GM12865 (cell line): ENCODE data around the gene ZDHHC9.
"Not testable (repeated sequence)": the region's sequence is repeated elsewhere in the genome, so short reads cannot be mapped to it uniquely, and the experiment has no call there.

ENCODE experiments used
- DNase-seq: peaks from one replicate; pipeline ENCODE4 v3.0.0; 2010; ENCODE audit warnings: low read depth
- H3K4me3 ChIP-seq: 2 replicates; pipeline ENCODE4 v1.5.1; 2011; ENCODE audit warnings: mild to moderate bottlenecking, low read depth, low read length, control low read depth
- TF ChIP-seq, protein P1 (sequence below): IDR thresholded peaks from 2 replicates; pipeline ENCODE4 v1.5.1; 2011; ENCODE audit warnings: low read length, control low read depth, low read depth, inconsistent platforms; ENCODE audit not compliant: insufficient read depth; ENCODE audit errors: missing control alignments

ZDHHC9 gene

DNA sequence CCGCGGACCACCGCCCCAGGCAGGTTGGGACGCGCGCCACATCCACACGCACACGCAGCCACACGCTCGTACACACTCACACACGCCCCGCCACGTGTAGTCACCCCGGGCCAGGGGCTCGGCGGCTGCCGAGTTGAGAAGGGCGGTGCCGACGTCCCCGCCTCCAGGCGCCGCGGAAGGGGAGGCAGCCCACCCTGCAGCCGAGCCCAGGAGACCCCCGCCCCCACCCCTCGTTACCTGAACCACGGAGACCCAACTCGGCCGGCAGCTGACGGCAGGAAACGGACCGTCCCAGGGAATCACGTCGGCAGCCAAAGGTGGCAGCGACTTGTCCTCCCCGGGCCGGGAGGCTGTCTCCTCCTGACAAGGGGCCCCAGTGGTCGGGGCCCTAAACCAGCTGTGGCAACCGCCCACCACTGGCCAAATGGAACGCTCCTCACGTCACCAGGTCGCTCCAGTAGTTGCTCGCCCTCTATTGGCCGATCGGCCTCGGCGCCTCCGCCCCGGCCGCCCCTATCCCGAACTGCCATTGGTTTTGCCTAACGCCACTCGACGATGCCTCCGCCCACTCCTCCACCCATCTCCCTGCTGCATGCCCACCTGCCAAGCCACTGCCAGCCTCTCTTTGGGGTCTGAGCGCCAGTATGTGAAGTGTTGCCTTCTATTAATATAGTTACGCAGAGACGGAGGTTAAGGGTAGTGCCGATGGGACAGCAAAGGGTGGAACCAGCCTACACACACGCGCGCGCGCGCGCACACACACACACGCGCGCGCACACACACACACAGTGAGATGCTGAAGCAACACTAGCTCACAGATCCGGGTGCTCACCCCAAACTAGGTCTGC, at the start of gene ZDHHC9:
ZDHHC9 (minus strand) TSS at position 428 of the 848 bp plus-strand sequence. CDS start 1,941 bp downstream, outside the sequence.
- peak within 1 kb of the TSS; percentile 83 for H3K4me3 ChIP-seq
- TF ChIP-seq, protein P1, sequence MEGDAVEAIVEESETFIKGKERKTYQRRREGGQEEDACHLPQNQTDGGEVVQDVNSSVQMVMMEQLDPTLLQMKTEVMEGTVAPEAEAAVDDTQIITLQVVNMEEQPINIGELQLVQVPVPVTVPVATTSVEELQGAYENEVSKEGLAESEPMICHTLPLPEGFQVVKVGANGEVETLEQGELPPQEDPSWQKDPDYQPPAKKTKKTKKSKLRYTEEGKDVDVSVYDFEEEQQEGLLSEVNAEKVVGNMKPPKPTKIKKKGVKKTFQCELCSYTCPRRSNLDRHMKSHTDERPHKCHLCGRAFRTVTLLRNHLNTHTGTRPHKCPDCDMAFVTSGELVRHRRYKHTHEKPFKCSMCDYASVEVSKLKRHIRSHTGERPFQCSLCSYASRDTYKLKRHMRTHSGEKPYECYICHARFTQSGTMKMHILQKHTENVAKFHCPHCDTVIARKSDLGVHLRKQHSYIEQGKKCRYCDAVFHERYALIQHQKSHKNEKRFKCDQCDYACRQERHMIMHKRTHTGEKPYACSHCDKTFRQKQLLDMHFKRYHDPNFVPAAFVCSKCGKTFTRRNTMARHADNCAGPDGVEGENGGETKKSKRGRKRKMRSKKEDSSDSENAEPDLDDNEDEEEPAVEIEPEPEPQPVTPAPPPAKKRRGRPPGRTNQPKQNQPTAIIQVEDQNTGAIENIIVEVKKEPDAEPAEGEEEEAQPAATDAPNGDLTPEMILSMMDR = no peak

DNA sequence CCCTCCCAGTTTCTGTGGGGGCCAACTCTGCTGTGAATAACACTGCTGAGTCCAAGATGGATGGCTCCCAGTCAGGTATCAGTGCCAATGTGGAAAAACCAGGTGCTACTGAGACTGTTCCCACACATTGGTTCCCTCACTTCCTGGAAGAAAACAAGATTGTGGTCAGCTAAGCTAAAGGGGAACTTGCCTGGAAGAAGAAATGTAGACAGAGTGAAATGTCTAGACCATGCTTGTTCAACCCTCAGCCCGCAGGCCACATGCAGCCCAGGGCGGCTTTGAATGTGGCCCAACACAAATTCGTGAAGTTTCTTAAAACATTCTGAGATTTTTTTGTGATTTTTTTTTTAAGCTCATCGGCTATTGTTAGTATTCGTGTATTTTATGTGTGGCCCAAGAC, 33.7 kb upstream of the ZDHHC9 start:
- TF ChIP-seq, protein P1 = no peak
- no peak for DNase-seq
- no peak overlapping the region for H3K4me3 ChIP-seq

More for the DNA sequence above, at the start of gene ZDHHC9:
- peak; percentile 91 for DNase-seq

DNA sequence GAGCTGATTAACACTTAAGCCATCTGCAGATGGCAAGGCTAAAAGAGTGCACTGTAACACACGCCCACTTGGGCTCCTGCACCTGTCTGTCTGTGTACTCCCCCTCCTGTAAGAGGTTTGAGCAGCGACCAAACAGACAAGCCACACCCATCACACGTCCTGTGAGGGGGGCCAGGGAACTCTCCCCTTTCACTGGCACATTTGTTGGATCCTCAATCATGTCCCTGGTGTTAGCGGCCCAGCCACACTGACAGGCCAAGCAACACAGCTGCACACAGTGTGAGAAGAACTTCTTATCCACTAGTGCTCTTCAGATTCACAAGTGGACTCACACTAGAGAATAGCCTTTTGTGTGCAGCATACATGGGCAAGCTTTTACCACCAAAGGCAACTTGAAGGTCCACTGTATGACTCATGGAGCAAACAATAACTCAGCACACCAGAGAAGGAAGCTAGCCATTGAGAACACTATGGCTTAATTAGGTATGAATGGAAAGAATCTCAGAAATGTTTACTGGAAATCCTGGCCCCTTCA, 33.2 kb upstream of the ZDHHC9 start:
- H3K4me3 ChIP-seq = no peak overlapping the region
- DNase-seq = no peak
- TF ChIP-seq, protein P1 = no peak

DNA sequence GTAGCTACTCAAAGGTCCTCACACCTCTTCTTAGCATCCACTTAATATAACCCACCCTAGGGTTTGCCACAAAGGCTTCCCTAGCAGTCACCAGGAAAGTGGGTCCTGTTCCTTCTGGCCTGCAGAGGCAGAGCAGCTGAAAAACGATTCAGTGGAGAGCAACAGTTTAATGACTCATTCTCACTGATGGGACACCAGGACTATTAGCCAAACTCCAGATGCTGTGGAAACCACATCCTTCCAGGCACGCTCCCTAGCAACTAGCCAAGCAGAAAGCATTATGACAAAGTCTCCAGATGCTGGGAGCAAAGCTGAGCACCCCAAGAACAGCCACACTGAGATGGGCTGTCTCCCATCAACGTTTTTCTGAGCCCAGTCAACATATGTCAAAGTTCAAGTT, 32.0 kb upstream of the ZDHHC9 start:
- TF ChIP-seq, protein P1 = no peak
- DNase-seq = no peak
- no peak overlapping the region for H3K4me3 ChIP-seq

DNA sequence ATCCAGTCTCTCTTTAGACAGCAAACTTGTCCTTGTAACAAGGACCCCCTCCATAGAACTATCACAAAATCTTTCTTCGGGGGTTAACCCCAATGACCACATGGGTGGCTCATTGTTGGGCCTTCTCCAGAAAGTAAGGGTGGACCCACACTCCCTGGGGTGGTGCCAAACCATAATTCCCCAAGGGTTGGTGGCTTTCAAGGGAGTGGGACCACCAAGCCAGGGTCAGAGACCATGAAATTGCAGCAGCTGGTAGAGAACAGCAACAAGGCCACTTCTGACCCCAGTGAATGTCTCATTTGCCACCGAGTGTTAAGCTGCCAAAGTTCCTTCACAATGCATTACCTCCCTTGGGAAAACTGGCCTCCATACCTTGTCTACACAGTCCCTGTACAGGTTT, 28.8 kb upstream of the ZDHHC9 start:
- no peak for DNase-seq
- no peak overlapping the region for H3K4me3 ChIP-seq
- TF ChIP-seq, protein P1 = no peak

DNA sequence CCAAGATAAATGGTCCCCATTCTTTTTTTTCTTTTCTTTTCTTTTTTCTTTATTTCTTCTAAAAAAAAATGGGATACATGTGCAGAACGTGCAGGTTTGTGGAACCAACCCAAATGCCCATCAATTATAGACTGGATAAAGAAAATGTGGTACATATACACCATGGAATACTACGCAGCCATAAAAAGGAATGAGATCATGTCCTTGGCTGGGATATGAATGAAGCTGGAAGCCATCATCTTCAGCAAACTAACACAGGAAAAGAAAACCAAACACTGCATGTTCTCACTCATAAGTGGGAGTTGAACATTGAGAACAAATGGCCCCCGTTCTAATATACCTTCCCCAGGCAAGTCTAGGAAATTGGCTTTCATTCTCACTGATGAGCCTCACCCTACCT, 22.6 kb upstream of the ZDHHC9 start:
- not testable (repeated sequence) for DNase-seq

DNA sequence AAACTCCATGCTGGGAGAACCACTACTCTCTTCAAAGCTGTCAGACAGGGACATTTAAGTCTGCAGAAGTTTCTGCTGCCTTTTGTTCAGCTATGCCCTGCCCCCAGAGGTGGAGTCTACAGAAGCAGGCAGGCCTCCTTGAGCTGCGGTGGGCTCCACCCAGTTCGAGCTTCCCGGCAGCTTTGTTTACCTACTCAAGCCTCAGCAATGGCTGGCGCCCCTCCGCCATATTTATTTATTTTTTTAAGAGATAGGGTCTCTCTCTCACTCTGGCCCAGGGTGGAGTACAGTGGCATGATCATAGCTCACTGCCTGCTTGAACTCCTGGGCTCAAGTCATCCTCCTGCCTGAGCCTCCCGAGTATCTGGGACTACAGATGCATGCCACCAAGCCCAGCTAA, 15.4 kb upstream of the ZDHHC9 start:
- DNase-seq, H3K4me3 ChIP-seq: not testable (repeated sequence)

More for the DNA sequence above, 22.6 kb upstream of the ZDHHC9 start:
- H3K4me3 ChIP-seq = not testable (repeated sequence)

DNA sequence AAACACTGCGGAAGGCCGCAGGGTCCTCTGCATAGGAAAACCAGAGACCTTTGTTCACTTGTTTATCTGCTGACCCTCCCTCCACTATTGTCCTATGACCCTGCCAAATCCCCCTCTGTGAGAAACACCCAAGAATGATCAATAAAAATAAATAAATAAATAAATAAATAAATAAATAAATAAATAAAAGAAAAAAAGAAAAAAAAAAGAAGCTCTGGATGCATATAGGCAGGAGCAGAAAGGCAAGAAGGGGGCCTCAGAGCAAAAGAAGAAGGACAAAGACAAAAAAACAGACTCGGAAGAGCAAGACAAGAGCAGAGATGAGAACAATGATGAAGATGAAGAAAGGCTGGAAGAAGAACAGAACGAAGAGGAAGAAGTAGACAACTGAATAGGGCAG, 8.1 kb upstream of the ZDHHC9 start:
- not testable (repeated sequence) for DNase-seq, H3K4me3 ChIP-seq
